Cardiac fibroblast (primary cell): ENCODE results near the gene SLC37A3.
A peak's percentile ranks its signal among the peaks of the same experiment; 100 is the strongest.
"Not testable (repeated sequence)": the region's sequence is repeated elsewhere in the genome, so short reads cannot be mapped to it uniquely, and the experiment has no call there.

Experiments
- DNase-seq, 2 donors: peaks; one replicate each; pipeline versions ENCODE4 v3.0.0 to v3.0.0-alpha.2; 2010; ENCODE audit warnings: low read depth in 2 of 2
- H3K4me3 ChIP-seq, 2 donors: replicated peaks in 1 of 2; 1 replicate in 1 of 2; 2 replicates in 1 of 2; pipeline ENCODE4 v1.5.1; 2011; ENCODE audit warnings: low read depth in 2 of 2, low read length in 2 of 2, mild to moderate bottlenecking in 2 of 2, moderate library complexity in 1 of 2
- CTCF ChIP-seq: IDR thresholded peaks from one replicate; pipeline ENCODE4 v1.5.1; 2011; ENCODE audit warnings: low read depth, mild to moderate bottlenecking, low read length, inconsistent platforms

Gene SLC37A3

GRCh38 chr7:140349144-140349771 is 49.1 kb downstream of the SLC37A3 start:
- DNase-seq, result peak; percentile 39 to 60
- H3K4me3 ChIP-seq, result no peak overlapping the region
- no peak for TF ChIP-seq CTCF

GRCh38 chr7:140348161-140348849 is 50.0 kb downstream of the SLC37A3 start:
- peak; percentile 36 to 86 for DNase-seq
- no peak for TF ChIP-seq CTCF
- H3K4me3 ChIP-seq, result no peak overlapping the region

GRCh38 chr7:140347218-140347617 is 51.1 kb downstream of the SLC37A3 start:
- H3K4me3 ChIP-seq, result no peak overlapping the region
- TF ChIP-seq CTCF, result no peak
- no peak for DNase-seq

- no peak overlapping the region for H3K4me3 ChIP-seq
- TF ChIP-seq CTCF, result no peak
- no peak for DNase-seq
Observed at GRCh38 chr7:140345426-140345825, 52.9 kb downstream of the SLC37A3 start.

GRCh38 chr7:140342727-140343514 is 55.4 kb downstream of the SLC37A3 start:
- peak; percentile 40 to 54 for DNase-seq
- peak; percentile 42 for TF ChIP-seq CTCF
- no peak overlapping the region for H3K4me3 ChIP-seq

- DNase-seq, H3K4me3 ChIP-seq: not testable (repeated sequence)
Observed at GRCh38 chr7:140338959-140339358, 59.4 kb downstream of the SLC37A3 start.
